ENCODE measurements around the gene PSD2.

The PSD2 gene

GRCh38 chr5:139757727-139758509 is 37.7 kb upstream of the PSD2 start:
- Histone ChIP-seq H3K36me3 (ENCODE audit: insufficient read depth, low read length) (no peaks in the 10 kb centered on the region), H3K79me2 (ENCODE audit: control insufficient read depth, insufficient read depth, low read length, unreplicated experiment) (no peaks in the 10 kb centered on the region), H3K4me3 (ENCODE audit: low read depth, low read length) (no peak overlapping the region), H3K4me1 (ENCODE audit: control insufficient read depth, insufficient read depth, low read length, unreplicated experiment) (peaks cover 13% of the 10 kb centered on the region), H2AFZ (ENCODE audit: low read length, unreplicated experiment) (no peak overlapping the region), H3K27me3 (ENCODE audit: insufficient read depth, low read length) (peaks cover 25% of the 10 kb centered on the region), H3K27ac (ENCODE audit: low read depth, low read length) (no peak overlapping the region)

DNA sequence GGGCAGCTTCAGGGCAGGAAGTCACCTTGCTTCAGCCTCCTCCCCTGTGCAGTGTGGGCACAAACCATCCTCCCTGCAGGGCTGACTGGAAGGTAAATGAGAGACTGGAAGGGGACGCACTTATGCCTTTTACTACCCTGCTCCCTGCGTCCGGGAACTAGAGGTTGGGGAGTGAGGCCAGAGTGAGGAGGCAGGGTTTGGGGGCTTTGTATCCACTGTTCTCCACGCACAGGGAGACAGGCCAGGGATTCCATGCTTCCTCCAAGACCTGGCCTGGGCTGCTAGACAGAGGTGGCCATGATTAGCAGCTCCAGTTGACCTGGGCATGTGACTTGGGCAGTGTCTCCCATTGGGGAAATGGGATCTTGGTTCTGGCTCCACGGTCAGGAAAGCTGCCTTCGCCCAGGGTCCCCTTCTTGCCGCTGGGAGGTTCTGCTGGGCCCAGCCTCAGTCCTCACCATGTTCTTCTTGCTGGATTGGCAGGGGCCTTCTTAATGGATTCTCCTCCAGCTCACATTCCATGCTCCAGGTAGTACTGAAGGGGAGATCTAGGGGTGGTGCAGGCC is 37.0 kb upstream of the PSD2 start:
- peaks cover 25% of the 10 kb centered on the region for H3K27me3 ChIP-seq (ENCODE audit: insufficient read depth, low read length)
- no peaks in the 10 kb centered on the region for H3K36me3 ChIP-seq (ENCODE audit: insufficient read depth, low read length)
- no peak overlapping the region for H3K4me3 ChIP-seq (ENCODE audit: low read depth, low read length)
- no peaks in the 10 kb centered on the region for H3K79me2 ChIP-seq (ENCODE audit: control insufficient read depth, insufficient read depth, low read length, unreplicated experiment)
- no peak overlapping the region for H3K27ac ChIP-seq (ENCODE audit: low read depth, low read length)
- no peak overlapping the region for H2AFZ ChIP-seq (ENCODE audit: low read length, unreplicated experiment)
- peaks cover 8% of the 10 kb centered on the region for H3K4me1 ChIP-seq (ENCODE audit: control insufficient read depth, insufficient read depth, low read length, unreplicated experiment)

GRCh38 chr5:139759219-139759721 is 36.3 kb upstream of the PSD2 start:
- no peaks in the 10 kb centered on the region for H3K79me2 ChIP-seq (ENCODE audit: control insufficient read depth, insufficient read depth, low read length, unreplicated experiment)
- H3K4me1 ChIP-seq (ENCODE audit: control insufficient read depth, insufficient read depth, low read length, unreplicated experiment): peaks cover 8% of the 10 kb centered on the region
- H2AFZ ChIP-seq (ENCODE audit: low read length, unreplicated experiment): no peak overlapping the region
- no peak overlapping the region for H3K4me3 ChIP-seq (ENCODE audit: low read depth, low read length)
- no peak overlapping the region for H3K27ac ChIP-seq (ENCODE audit: low read depth, low read length)
- H3K27me3 ChIP-seq (ENCODE audit: insufficient read depth, low read length): peaks cover 28% of the 10 kb centered on the region
- H3K36me3 ChIP-seq (ENCODE audit: insufficient read depth, low read length): no peaks in the 10 kb centered on the region

- Histone ChIP-seq H3K36me3 (ENCODE audit: insufficient read depth, low read length) (no peaks in the 10 kb centered on the region), H3K27me3 (ENCODE audit: insufficient read depth, low read length) (peaks cover 27% of the 10 kb centered on the region), H3K27ac (ENCODE audit: low read depth, low read length) (no peak overlapping the region), H2AFZ (ENCODE audit: low read length, unreplicated experiment) (no peak overlapping the region), H3K4me3 (ENCODE audit: low read depth, low read length) (no peak overlapping the region), H3K79me2 (ENCODE audit: control insufficient read depth, insufficient read depth, low read length, unreplicated experiment) (no peaks in the 10 kb centered on the region), H3K4me1 (ENCODE audit: control insufficient read depth, insufficient read depth, low read length, unreplicated experiment) (peaks cover 8% of the 10 kb centered on the region)
Measured at GRCh38 chr5:139760066-139761056, 35.2 kb upstream of the PSD2 start.

GRCh38 chr5:139761057-139761450 is 34.6 kb upstream of the PSD2 start:
- Histone ChIP-seq H3K79me2 (ENCODE audit: control insufficient read depth, insufficient read depth, low read length, unreplicated experiment) (no peaks in the 10 kb centered on the region), H3K27ac (ENCODE audit: low read depth, low read length) (no peak overlapping the region), H3K27me3 (ENCODE audit: insufficient read depth, low read length) (peaks cover 20% of the 10 kb centered on the region), H3K4me1 (ENCODE audit: control insufficient read depth, insufficient read depth, low read length, unreplicated experiment) (peaks cover 8% of the 10 kb centered on the region), H3K36me3 (ENCODE audit: insufficient read depth, low read length) (no peaks in the 10 kb centered on the region), H2AFZ (ENCODE audit: low read length, unreplicated experiment) (no peak overlapping the region), H3K4me3 (ENCODE audit: low read depth, low read length) (no peak overlapping the region)

DNA sequence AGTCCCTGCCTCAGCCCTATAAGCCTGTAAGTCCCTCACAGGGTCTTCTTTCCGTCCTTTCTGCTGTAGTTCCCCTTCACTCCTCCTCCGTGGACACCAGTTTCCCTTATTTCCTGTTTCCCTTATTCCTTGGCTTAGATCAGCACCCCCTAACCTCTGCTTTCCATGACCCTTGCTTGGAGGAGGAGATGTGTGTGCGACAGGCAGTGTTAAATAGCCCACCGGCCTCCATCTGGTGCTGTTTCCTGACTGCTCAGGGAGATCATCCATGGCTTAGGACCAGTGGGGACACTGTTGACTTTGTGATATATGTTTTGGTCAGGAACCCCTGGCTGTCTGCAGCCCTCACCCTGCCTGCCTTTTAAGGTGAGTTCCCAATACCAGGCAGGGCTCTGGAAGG is 34.1 kb upstream of the PSD2 start:
- H3K27ac ChIP-seq (ENCODE audit: low read depth, low read length): no peak overlapping the region

DNA sequence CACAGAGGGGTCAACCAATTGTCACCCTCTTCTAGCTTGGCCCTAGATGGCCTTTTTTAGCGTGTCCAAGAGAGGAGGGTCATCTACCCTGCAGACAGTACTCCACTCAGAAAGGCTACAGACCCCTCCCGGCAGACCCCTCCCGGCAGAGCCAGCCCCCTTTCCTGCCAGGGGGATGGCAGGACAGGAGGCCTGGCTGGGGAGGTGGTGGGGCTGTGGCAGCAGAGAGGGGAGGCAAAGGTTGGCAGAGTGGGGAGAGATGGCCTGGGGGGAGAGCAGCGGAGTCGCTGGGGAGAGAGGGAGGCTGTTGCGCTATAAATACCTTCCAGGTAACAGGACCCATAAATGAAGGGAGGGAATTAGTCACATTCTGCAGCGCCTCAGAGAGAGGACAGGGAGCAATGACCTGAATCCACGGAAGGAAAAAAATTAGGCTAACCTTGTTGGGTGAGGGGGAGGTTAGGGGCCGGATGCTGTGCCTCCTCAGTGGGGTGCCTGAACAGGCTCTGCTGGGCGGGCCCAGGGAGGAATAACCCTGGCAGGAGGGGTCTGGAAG is 32.9 kb upstream of the PSD2 start:
- no peak overlapping the region for H2AFZ ChIP-seq (ENCODE audit: low read length, unreplicated experiment)
- H3K4me1 ChIP-seq (ENCODE audit: control insufficient read depth, insufficient read depth, low read length, unreplicated experiment): peaks cover 8% of the 10 kb centered on the region
- H3K27me3 ChIP-seq (ENCODE audit: insufficient read depth, low read length): peaks cover 10% of the 10 kb centered on the region; the same call in 1 of the 2 replicates
- H3K27ac ChIP-seq (ENCODE audit: low read depth, low read length): no peak overlapping the region
- H3K4me3 ChIP-seq (ENCODE audit: low read depth, low read length): no peak overlapping the region
- H3K79me2 ChIP-seq (ENCODE audit: control insufficient read depth, insufficient read depth, low read length, unreplicated experiment): no peaks in the 10 kb centered on the region
- H3K36me3 ChIP-seq (ENCODE audit: insufficient read depth, low read length): no peaks in the 10 kb centered on the region

More for the DNA sequence above, 34.1 kb upstream of the PSD2 start:
- Histone ChIP-seq H3K27me3 (ENCODE audit: insufficient read depth, low read length) (peaks cover 15% of the 10 kb centered on the region; the same call in 1 of the 2 replicates), H3K4me1 (ENCODE audit: control insufficient read depth, insufficient read depth, low read length, unreplicated experiment) (peaks cover 8% of the 10 kb centered on the region), H3K4me3 (ENCODE audit: low read depth, low read length) (no peak overlapping the region), H3K79me2 (ENCODE audit: control insufficient read depth, insufficient read depth, low read length, unreplicated experiment) (no peaks in the 10 kb centered on the region), H2AFZ (ENCODE audit: low read length, unreplicated experiment) (no peak overlapping the region), H3K36me3 (ENCODE audit: insufficient read depth, low read length) (no peaks in the 10 kb centered on the region)

GRCh38 chr5:139763280-139763929 is 32.2 kb upstream of the PSD2 start:
- no peak overlapping the region for H3K4me3 ChIP-seq (ENCODE audit: low read depth, low read length)
- peaks cover 10% of the 10 kb centered on the region; the same call in 1 of the 2 replicates for H3K27me3 ChIP-seq (ENCODE audit: insufficient read depth, low read length)
- no peaks in the 10 kb centered on the region for H3K79me2 ChIP-seq (ENCODE audit: control insufficient read depth, insufficient read depth, low read length, unreplicated experiment)
- no peaks in the 10 kb centered on the region for H3K36me3 ChIP-seq (ENCODE audit: insufficient read depth, low read length)
- H2AFZ ChIP-seq (ENCODE audit: low read length, unreplicated experiment): no peak overlapping the region
- peaks cover 8% of the 10 kb centered on the region for H3K4me1 ChIP-seq (ENCODE audit: control insufficient read depth, insufficient read depth, low read length, unreplicated experiment)
- no peak overlapping the region for H3K27ac ChIP-seq (ENCODE audit: low read depth, low read length)

DNA sequence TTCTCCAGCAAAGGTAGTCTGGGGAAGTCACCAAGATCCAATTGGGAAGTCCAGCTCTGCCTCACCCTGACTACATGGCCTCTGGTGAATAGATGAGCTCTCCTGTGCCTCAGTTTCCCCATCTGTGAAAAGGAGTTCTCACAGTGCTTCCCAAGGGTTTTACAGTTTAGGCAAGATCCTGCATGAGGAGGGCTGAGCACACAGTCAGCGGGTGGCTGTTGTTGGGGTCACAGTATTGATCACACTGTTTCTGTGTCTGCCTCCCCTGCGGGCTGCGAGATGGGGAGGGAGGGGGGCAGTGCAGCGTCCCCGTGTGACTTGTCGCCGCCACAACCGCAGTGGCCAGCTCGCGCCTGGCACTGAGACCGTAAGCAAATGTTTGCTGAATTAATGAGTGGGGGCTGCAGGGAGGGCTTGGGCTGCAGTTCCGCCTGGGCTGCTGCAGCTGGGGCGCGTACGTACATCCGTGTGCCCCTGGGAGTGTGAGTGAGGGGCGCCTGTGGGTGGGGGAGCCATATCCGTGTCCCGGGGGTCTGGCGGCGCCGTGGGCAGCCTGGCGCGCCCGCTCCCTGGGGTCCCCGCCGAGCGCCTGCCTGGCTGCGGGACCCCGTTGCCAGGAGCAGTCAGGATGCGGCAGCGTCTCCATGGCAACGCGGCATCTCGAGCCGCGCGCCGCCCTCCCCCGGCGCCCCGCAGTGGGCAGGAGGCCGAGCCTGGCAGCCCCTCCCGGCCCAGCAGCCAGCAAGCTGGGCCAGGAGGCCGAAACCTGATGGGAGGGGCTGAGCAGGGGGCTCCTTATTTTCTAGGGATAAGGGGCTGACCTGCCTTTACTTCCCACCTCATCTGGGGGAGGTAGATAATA is 31.4 kb upstream of the PSD2 start:
- peaks cover 14% of the 10 kb centered on the region for H3K4me1 ChIP-seq (ENCODE audit: control insufficient read depth, insufficient read depth, low read length, unreplicated experiment)
- no peaks in the 10 kb centered on the region for H3K79me2 ChIP-seq (ENCODE audit: control insufficient read depth, insufficient read depth, low read length, unreplicated experiment)
- H3K36me3 ChIP-seq (ENCODE audit: insufficient read depth, low read length): no peaks in the 10 kb centered on the region
- H2AFZ ChIP-seq (ENCODE audit: low read length, unreplicated experiment): no peak overlapping the region
- no peak overlapping the region for H3K4me3 ChIP-seq (ENCODE audit: low read depth, low read length)
- H3K27ac ChIP-seq (ENCODE audit: low read depth, low read length): no peak overlapping the region
- peaks cover 10% of the 10 kb centered on the region; the same call in 1 of the 2 replicates for H3K27me3 ChIP-seq (ENCODE audit: insufficient read depth, low read length)
